Thymus (tissue), 11 donors: Measurements from ENCODE around the gene CILP2. TPM values are rescaled to one million over a fixed set of nuclear protein-coding genes. Genes with fewer than 3 reads are reported as not detected.
A peak's percentile ranks its signal among the peaks of the same experiment; 100 is the strongest.

Experiments
- DNase-seq, 9 donors: peaks; one replicate each; pipeline ENCODE4 v3.0.0-alpha.2; 2013; ENCODE audit warnings: low spot score in 9 of 9, low read depth in 6 of 9, missing footprints in 1 of 9
- H3K27ac ChIP-seq, 2 donors: one replicate each; pipeline ENCODE4 v1.5.1; 2013; ENCODE audit warnings: control low read depth in 1 of 2, low read depth in 1 of 2, low read length in 1 of 2, mild to moderate bottlenecking in 1 of 2, moderate library complexity in 1 of 2
- H3K27me3 ChIP-seq, 2 donors: one replicate each; pipeline ENCODE4 v1.5.1; 2013; ENCODE audit warnings: low read length in 1 of 2; ENCODE audit not compliant: control insufficient read depth in 2 of 2, insufficient read depth in 1 of 2
- H3K36me3 ChIP-seq, 2 donors: one replicate each; pipeline ENCODE4 v1.5.1; 2013; ENCODE audit warnings: low read length in 1 of 2, mild to moderate bottlenecking in 1 of 2, moderate library complexity in 1 of 2; ENCODE audit not compliant: control insufficient read depth in 2 of 2, insufficient read depth in 2 of 2
- H3K4me1 ChIP-seq, 2 donors: one replicate each; pipeline ENCODE4 v1.5.1; 2013; ENCODE audit warnings: low read length in 2 of 2; ENCODE audit not compliant: control insufficient read depth in 2 of 2, insufficient read depth in 2 of 2
- H3K4me3 ChIP-seq, 2 donors: one replicate each; pipeline ENCODE4 v1.5.1; 2013; ENCODE audit warnings: low read length in 2 of 2, control low read depth in 1 of 2, mild to moderate bottlenecking in 1 of 2
- H3K9me3 ChIP-seq, 2 donors: one replicate each; pipeline ENCODE4 v1.5.1; 2013; ENCODE audit warnings: low read length in 1 of 2, mild to moderate bottlenecking in 1 of 2; ENCODE audit not compliant: control insufficient read depth in 2 of 2, insufficient read depth in 1 of 2
- WGBS: extraction: QIAGEN DNeasy Blood & Tissue Kit; methylation state at CpG from one replicate; pipeline ENCODE4 v1.1.7; 2013; 5-methylcytosine and 5-hydroxymethylcytosine counted together
- polyA plus RNA-seq: library from polyadenylated mRNA; stranded (reverse); fragments of 200-250 nt; gene quantifications from one replicate; pipeline ENCODE4 v1.2.3, GENCODE V29; 2013
- total RNA-seq: library from RNA; stranded (reverse); fragments of 120-200 nt; gene quantifications from one replicate; pipeline ENCODE4 v1.2.4, GENCODE V29; 2013
- donor health status: healthy.

The CILP2 gene
- total and polyA plus RNA-seq, 2 donors: 0.09 to 0.23 TPM

DNA sequence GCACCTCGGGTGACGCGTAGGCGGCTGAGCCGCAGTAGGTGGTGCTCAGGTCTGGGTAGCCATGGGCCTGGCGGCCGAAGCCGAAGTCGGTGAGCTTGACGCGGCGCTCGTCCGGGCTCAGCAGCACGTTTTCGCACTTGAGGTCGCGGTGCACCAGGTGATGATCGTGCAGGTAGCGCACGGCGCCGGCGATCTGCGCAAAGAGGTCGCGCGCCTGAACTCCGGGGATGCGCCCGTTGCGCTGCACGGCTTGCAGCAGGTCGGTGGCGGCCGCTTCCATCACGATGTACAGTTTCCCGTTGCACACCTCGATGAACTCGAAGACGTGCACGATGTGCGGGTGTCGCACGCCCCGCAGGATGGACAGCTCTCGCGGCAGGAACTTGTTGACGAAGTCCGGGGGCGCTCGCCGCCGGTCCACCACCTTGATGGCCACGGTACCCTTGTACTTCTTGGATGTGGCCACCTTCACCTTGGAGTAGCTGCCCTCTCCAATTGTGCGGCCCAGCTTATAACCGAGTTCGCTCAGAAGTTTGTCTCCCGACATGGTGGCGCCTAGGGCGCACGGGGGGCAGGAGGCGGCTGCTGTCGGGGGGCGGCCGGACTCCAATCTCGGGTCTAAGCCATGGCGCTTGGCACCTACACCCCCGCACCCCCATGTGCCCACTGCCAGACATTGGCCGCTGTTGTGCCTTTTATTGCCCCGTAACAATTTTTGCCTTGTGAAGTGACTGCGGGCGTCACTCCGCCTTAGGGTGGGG, 23.0 kb upstream of the CILP2 start, which contains the start of gene TSSK6:
TSSK6 (minus strand) TSS at position 668 of the 761 bp plus-strand sequence; CDS start at position 547, 121 bp downstream.
- WGBS: 92% methylated on average over 74 of the region's 74 CpGs
- Histone ChIP-seq H3K4me3 (peak within 1 kb of the TSS; percentile 54 to 75), H3K27ac (peak within 1 kb of the TSS; percentile 53 to 86), H3K9me3 (peaks cover 3 to 17% of the 10 kb centered on the region in 2 donors), H3K27me3 (peaks cover 0 to 8% of the 10 kb centered on the region in 2 donors), H3K36me3 (peaks cover 10 to 13% of the 10 kb centered on the region in 2 donors), H3K4me1 (peaks cover 14 to 20% of the 10 kb centered on the region in 2 donors)
- no peak for DNase-seq

DNA sequence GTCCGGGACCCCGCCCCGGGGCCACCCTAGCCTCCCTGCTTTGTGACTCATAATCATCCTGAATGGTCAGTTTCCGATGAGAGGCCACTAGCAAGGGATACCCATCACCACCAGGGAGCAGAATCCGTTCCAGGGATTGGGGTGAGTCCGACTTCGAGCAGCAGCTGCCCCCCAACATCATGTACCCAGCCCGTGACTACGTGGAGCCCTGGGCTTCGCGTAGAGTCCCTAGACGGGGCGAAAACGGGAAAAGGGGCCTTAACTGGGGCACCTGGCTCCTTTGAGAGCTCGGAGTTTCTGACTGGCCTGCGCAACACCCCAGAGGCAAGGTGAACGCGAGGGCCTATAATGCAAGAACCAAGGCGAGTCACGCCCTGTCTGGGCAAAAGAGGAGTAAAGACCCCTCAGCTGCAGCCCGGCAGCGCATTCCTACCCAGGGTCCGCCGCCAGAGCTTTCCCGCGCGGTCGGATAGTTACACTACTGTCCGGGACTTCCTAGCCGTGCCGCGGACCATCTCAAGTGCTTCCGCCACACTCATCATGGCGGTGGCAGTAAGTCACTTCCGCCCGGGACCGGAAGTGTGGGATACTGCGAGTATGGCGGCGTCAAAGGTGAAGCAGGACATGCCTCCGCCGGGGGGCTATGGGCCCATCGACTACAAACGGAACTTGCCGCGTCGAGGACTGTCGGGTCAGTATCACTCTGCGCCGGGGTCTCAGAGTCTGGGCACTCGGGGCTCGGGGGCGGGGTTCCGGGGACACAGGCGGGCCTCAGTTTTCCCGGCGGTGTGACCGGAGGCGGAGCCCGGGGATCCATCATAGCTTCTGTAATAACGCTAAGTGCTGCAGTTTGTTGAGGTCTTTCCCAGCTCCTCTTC, 22.2 kb upstream of the CILP2 start, which contains the start of gene NDUFA13:
NDUFA13 (plus strand) TSS at position 584 of the 878 bp plus-strand sequence; CDS start at position 598, 14 bp downstream.
- peak within 1 kb of the TSS; percentile 54 to 75 for H3K4me3 ChIP-seq
- peaks cover 17 to 19% of the 10 kb centered on the region in 2 donors for H3K36me3 ChIP-seq
- H3K27me3 ChIP-seq: peaks cover 0 to 8% of the 10 kb centered on the region in 2 donors
- peaks cover 16 to 20% of the 10 kb centered on the region in 2 donors for H3K4me1 ChIP-seq
- H3K27ac ChIP-seq: peak within 1 kb of the TSS; percentile 53 to 86
- peak; percentile 85 to 99 (median 95) for DNase-seq
- WGBS: 8% methylated on average over 61 of the region's 61 CpGs
- peaks cover 3 to 17% of the 10 kb centered on the region in 2 donors for H3K9me3 ChIP-seq

DNA sequence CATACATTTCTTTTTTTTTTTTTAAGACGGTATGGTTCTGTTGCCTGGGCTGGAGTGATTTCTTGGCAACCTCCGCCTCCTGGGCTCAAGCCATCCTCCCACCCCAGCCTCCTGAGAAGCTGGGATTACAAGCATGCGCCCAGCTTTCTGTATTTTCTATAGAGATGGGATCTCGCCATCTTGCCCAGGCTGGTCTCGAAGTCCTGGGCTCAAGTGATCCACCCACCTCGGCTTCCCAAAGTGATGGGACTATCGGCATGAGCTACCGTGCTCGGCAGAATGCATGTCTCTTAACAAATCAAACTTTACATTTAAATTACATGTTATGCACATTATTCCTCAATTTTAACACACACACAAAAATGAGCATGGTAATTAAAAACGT, 20.8 kb upstream of the CILP2 start:
- H3K36me3 ChIP-seq: peaks cover 17 to 19% of the 10 kb centered on the region in 2 donors
- H3K27me3 ChIP-seq: peaks cover 0 to 8% of the 10 kb centered on the region in 2 donors
- no peak for DNase-seq
- H3K9me3 ChIP-seq: peaks cover 3 to 17% of the 10 kb centered on the region in 2 donors
- H3K4me1 ChIP-seq: peaks cover 16 to 20% of the 10 kb centered on the region in 2 donors
- H3K4me3 ChIP-seq: peak overlapping the region in 1 of 2 donors; percentile 75
- WGBS: 97% methylated on average over 10 of the region's 10 CpGs
- no peak overlapping the region for H3K27ac ChIP-seq

DNA sequence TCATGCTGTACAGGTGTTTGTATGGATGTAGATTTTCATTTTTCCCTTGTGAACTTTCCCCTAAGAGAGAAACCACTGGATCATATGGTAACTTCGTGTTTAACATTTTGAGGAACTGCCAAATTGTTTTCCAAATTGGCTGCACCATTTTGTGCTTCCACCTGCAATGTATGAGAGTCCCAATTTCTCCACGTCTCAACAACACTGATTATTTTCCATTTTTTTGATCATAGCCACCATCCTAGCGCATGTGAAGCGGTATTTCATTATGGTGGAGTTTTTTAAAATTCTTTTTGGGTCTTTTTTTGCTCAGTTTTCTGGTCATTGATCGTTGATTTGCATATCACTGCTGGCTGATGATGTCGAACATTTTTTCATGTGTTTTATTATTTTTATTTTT, 17.1 kb upstream of the CILP2 start:
- Histone ChIP-seq H3K4me3 (no peak overlapping the region), H3K27ac (no peak overlapping the region), H3K4me1 (peaks cover 10 to 27% of the 10 kb centered on the region in 2 donors), H3K27me3 (no peaks in the 10 kb centered on the region), H3K36me3 (peaks cover 30 to 43% of the 10 kb centered on the region in 2 donors), H3K9me3 (peaks cover 0 to under 1% of the 10 kb centered on the region in 2 donors)
- WGBS: 90% methylated on average over 6 of the region's 6 CpGs
- no peak for DNase-seq

DNA sequence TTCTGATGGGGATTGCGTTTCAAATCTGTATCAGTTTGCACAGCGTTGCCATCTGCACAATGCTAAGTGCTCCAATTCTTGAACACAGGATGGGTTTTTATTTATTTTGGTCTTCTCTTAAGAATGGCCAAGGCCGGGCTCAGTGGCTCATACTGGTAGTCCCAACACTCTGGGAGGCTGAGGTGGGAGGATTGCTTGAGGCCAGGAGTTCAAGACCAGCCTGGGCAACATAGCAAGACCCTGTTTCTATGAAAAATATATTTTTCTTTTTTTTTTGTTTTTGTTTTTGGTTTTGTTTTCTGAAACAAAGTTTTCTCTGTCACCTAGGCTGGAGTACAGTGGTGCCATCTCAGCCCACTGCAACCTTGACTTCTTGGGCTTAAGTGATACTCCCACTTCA, 14.9 kb upstream of the CILP2 start:
- WGBS: 93% methylated on average over 3 of the region's 3 CpGs
- peaks cover 0 to 3% of the 10 kb centered on the region in 2 donors for H3K9me3 ChIP-seq
- H3K4me1 ChIP-seq: peaks cover 2 to 32% of the 10 kb centered on the region in 2 donors
- no peak overlapping the region for H3K4me3 ChIP-seq
- no peak for DNase-seq
- H3K27ac ChIP-seq: no peak overlapping the region
- no peaks in the 10 kb centered on the region for H3K27me3 ChIP-seq
- H3K36me3 ChIP-seq: peaks cover 40 to 64% of the 10 kb centered on the region in 2 donors

DNA sequence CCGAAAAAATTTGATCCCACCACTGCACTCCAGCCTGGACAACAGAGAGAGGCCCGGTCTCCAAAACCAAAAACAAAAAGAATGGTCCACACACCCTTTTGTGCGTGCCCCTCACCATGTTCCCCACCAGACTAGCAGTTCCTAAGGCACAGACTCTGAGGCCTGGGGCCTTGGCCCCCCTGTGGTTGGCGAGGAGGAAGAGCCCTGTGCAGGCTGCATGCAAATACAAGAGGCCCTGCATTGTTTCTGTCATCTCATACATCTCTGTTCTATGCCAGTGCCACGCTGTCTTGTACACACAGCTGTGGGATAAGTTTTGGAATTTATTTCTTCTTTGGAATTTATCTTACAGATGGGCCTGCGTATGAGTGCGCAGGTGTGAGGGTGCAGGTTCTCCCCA, 14.0 kb upstream of the CILP2 start:
- peaks cover 42 to 70% of the 10 kb centered on the region in 2 donors for H3K36me3 ChIP-seq
- H3K27me3 ChIP-seq: no peaks in the 10 kb centered on the region
- H3K27ac ChIP-seq: no peak overlapping the region
- H3K4me3 ChIP-seq: no peak overlapping the region
- peaks cover 2 to 32% of the 10 kb centered on the region in 2 donors for H3K4me1 ChIP-seq
- peaks cover 0 to 3% of the 10 kb centered on the region in 2 donors for H3K9me3 ChIP-seq
- WGBS: 92% methylated on average over 7 of the region's 7 CpGs
- DNase-seq: no peak

DNA sequence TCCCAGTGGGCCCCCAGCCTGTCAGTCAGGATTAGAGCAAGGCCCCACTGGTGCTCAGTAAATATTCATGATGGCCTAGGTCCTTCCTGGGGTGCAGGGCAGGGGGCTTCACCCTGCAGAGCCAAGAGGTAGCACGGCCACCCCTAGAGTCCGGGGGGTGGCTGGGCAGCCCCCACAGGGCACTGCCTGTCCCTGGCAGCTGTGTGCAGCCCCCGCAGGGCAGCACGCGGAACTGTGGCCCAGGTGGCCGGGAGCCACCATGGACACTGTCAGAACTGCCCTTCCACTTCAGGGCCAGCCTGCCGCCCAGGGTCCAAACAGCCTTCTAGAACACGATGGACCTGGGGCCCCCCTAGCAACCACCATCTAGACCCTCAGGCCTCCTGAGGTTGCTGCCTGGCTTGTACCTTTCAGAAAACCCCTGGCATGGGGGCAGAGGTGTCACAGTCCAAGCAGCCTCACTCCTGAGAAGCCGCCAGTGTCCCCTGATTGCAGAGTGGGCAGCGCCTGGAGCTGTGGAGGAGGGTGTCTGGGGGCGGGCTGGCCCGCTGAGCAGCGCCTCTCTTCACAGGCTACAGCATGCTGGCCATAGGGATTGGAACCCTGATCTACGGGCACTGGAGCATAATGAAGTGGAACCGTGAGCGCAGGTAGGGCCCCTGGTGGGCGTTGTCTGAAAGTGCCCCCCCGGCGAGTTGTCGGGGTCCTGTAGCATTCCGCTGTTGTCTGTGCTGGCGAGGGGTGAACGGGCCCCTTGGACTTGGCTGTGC, 12.3 kb upstream of the CILP2 start:
- H3K27me3 ChIP-seq: no peaks in the 10 kb centered on the region
- H3K27ac ChIP-seq: no peak overlapping the region
- peaks cover 30 to 59% of the 10 kb centered on the region in 2 donors for H3K36me3 ChIP-seq
- no peak overlapping the region for H3K4me3 ChIP-seq
- 97% methylated on average over 23 of the region's 23 CpGs for WGBS
- DNase-seq: no peak
- peaks cover 0 to 3% of the 10 kb centered on the region in 2 donors for H3K9me3 ChIP-seq
- H3K4me1 ChIP-seq: peaks cover 0 to 32% of the 10 kb centered on the region in 2 donors

DNA sequence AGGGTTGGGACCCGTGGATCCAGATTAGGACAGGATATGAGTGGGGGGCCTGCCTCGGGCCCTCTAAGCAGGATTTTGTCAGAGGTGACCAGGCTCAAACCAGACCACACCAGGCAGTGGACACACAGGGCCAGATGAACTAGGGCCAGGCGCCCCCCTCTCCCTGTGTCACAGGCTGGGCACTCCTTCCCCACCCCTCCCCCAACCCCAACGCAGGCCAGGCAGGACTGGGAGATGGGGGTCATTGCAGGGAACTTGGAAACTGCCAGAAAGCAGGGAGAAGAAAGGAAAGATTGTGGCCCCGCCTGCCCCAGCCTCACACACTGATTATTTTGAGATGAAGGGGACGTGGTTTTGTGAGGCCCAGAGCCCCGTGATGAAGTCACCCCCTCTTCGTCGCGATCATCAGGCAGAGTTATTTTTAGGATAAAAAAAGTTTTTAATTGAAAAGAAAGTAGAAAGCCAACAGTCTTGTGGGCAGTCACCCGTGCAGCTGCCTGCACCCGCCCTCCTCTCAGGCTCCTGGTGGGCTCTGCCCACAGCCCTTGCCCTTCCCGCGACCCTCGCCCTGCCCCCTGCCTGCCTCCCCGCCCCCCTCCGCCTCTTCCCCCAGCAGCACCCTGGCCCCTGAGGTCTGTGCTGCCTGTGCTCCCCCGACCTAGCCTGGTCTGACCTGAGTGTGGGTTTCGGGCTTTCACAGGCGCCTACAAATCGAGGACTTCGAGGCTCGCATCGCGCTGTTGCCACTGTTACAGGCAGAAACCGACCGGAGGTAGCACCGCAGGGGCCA, 11.3 kb upstream of the CILP2 start:
- Histone ChIP-seq H3K4me1 (peaks cover 0 to 32% of the 10 kb centered on the region in 2 donors), H3K27me3 (no peaks in the 10 kb centered on the region), H3K27ac (no peak overlapping the region), H3K36me3 (peaks cover 30 to 59% of the 10 kb centered on the region in 2 donors), H3K9me3 (peaks cover 0 to 3% of the 10 kb centered on the region in 2 donors), H3K4me3 (no peak overlapping the region)
- WGBS: 72% methylated on average over 28 of the region's 28 CpGs
- no peak for DNase-seq
